Kidney glomerular epithelial cell (primary cell): Measurements from ENCODE around the gene TIAM1.

Source experiments
- DNase-seq: peaks from one replicate; lab custom pipeline; 2025; lab: John Stamatoyannopoulos, UW

Gene TIAM1

DNA sequence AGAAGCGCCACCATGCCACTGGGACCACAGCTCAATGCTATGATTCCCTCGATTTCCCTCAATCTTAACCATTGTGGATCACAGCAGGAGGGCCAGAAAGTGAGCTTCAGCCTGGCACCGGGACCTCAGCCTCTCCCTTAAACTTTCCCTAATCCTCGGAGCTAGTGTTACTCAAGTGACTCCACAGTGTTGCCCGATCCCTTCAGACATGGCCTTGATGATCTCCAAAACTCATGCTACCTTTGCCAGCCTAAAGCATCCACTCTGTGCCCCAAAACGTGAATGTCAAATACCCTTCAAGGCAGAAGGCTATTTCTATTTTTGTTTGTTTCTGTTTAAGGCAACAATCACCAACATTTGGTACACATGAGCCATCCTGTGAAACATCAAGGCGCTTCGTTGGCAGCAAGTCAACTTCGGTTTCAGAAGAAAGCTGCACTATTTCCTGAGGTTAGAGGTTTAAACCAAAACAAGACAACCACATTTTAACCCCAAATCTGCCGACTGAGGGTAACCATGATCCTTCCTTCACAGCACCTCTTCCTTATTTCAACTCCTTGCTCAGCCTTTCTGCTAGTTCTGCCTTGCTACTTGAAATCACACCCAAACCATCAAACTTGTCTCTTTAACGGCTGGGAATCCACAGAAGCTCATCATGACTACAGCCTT, 211.4 kb downstream of the TIAM1 start:
- DNase-seq = no peak

DNA sequence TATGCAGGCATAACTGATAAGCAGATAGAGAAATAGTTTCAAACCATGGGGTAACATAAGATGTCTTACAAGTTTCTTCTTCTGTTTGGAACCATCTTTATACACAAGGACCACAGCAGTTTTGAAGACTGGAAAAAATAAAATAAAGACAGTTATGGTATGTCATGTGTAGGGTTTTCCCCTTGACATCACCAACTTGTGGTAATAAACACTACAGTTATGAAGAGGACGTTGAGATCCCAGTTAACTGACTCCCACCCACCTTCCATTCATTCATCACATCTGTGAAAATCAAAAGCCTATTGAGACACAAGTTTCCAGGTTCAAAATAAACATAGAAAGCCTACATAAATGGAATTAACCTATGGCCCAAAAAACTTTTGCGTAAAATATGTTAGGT, 213.2 kb downstream of the TIAM1 start:
- no peak for DNase-seq

- no peak for DNase-seq
These were observed 215.8 kb downstream of the TIAM1 start for GRCh38 chr21:31128234-31128633.

- no peak for DNase-seq
These were observed 220.1 kb downstream of the TIAM1 start for GRCh38 chr21:31124010-31124409.

GRCh38 chr21:31119199-31119598, 224.9 kb downstream of the TIAM1 start:
- DNase-seq = no peak

DNA sequence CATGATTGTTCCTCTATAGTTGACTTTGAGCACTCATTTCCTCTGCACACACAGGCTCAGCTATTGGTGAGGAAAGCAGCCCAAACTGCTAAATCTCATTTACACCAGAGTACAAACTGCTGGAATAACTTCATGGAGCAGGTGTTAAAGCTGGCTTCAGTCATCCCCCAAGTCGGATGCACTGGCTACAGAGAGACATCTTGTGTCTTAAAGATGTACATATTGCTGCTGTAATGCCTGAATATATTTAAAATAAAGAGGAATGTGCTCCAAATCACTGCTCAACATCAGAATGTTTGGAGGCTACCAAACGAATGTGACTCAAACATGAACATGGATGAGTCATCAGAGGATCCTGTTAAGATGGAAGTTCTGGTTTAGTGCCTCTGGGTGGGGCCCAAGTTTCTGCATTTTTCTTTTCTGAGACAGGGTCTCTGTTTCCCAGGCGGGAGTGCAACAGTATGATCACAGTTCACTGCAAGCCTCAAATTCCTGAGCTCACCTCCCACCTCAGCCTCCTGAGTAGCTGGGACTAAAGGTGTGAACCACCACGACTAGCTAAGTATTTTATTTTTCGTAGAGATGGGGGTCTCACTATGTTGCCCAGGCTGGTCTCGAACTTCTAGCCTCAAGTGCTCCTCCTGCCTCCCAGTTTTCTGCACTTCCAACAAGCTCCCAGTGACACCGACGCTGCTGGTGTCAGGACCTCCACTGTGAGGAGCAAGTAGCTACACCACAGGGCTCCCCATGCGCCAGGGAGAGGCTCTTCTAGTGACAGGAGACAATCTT, 226.7 kb downstream of the TIAM1 start:
- peak; percentile 63 for DNase-seq

DNA sequence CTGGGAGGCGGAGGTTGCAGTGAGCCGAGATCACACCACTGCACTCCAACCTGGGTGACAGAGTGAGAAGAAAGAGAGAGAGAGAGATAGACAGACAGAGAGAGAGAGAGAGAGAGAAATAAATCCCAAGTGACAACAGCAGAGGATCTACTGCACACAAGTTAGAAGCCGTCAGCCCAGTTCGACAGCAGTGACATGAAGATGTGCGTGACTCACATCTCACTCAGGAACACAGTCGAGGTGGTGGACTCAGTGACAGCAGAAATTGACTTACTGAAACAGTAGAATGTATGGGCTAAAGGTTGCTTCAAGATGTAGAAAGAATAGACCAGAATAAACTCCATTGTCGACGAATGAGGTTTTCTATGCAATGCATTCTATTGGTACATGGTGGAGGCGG, 228.8 kb downstream of the TIAM1 start:
- DNase-seq = no peak

- no peak for DNase-seq
These were observed 233.0 kb downstream of the TIAM1 start for GRCh38 chr21:31111093-31111492.

GRCh38 chr21:31110430-31110829, 233.6 kb downstream of the TIAM1 start:
- DNase-seq = no peak

DNA sequence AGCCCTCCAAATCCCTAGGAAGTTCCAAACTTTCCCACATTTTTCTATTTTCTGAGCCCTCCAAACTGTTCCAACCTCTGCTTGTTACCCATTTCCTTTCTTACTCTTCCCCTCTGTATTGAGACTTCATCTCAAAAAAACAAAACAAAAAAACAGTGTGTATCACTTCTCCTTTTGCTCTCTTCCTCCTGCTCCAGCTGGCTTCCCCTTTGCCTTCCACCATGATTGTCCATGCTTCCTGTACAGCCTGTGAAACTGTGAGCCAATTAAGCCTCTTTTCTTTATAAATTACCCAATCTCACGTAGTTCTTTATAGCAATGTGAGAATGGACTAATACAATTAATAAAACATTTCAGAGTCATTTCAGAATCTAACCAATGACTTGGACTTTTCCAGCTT, 236.2 kb downstream of the TIAM1 start:
- no peak for DNase-seq

GRCh38 chr21:31107176-31107785, 236.8 kb downstream of the TIAM1 start:
- no peak for DNase-seq

DNA sequence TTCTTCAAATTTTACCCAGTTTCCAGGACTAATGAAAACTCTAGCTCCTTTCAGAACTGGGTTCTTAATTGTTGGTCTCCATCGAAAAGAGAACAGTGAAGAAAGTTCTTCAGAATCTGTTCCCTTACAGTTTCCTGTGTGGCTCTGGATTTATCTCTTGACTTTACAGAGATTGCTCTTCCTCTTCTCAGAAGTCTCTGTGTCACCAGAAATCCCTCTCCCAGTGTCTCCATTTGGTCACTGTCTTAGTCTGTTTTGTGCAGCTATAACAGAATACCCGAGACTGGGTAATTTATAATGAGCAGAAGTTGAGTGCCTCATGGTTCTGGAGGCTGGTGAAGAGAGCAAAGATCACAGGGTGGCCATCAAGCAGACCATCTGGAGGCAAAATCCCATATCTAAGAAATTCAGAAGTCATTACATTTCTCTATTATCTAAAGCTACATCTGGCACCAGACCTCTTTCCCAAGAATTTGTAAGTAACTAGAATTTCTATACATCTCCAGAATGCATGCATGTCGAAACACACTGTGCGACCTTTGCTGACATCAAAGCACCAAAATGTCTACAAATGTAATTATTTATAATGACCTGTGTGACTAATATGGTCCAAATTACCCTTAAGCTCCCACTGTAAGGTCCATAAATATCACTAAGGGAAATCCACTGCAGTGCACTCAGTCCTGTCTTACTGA, 240.3 kb downstream of the TIAM1 start:
- no peak for DNase-seq

DNA sequence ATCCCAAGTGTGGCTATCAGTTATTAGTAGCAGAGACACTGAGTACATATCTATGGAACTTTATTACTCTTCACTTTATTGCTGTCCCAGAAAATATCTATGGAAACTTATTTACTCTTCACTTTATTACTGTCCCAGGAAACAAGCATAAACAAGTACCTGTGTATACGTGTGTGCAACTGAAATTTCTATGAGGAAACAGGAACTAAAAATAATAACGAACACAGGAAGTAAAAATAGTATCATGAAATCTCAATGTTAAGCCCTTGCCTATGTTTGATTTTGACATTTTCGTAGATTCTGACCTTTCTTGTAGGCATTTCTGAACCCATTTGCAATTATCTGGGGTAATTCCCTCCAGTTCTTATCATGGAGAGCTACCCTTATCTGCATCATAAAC, 240.9 kb downstream of the TIAM1 start:
- no peak for DNase-seq

GRCh38 chr21:31099122-31099521, 244.9 kb downstream of the TIAM1 start:
- no peak for DNase-seq

DNA sequence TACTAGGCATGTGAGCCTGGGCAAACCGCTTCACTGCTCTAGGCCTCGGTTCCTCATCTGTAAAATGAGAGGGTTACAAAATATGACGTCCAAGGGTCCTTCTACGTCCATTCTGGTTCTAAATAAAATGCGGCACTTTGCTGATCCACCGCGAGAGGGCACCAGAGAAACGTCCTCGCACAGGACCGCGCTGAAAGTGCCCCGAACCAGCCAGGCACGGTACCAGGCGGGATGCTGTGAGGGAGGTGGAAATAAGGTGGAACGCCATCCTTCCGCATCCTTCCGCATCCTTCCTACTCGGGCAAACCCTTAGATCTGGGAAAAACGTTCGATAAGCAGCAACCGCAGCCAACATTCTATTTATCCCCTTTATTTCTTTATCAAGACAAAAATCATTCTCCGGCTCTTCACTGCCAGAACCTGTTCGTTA, 245.5 kb downstream of the TIAM1 start:
- DNase-seq = peak; percentile 12

GRCh38 chr21:31092832-31093625, 251.0 kb downstream of the TIAM1 start:
- no peak for DNase-seq

DNA sequence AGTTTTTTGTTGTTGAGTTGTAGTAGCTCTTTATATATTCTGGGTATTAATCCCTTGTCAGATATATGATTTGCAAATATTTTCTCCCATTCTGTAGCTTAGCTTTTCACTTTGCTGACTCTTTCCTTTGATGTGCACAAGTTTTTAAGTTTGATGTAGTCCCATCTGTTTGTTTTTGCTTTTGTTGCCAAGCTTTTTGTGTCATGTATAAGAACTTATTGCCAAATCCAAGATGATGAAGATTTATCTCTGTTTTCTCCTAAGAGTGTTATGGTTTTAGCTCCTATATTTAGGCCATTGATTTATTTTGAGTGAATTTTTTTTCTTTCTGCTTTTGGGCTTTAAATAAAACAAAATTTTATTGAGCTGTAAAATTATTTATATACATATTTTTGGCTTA, 253.7 kb downstream of the TIAM1 start:
- DNase-seq = no peak

DNA sequence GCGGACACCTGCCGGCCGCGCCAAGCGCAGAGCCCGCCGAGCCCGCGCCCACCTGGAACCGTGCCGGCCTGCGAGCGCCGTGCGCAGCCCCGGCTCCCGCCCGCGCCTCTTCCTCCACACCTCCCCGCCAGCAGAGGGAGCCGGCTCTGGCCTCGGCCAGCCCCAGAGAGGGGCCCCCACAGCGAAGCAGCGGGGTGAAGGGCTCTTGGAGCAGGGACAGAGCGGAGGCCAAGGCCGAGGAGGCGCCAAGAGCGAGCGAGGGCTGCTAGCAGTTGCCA, 255.6 kb downstream of the TIAM1 start:
- no peak for DNase-seq

DNA sequence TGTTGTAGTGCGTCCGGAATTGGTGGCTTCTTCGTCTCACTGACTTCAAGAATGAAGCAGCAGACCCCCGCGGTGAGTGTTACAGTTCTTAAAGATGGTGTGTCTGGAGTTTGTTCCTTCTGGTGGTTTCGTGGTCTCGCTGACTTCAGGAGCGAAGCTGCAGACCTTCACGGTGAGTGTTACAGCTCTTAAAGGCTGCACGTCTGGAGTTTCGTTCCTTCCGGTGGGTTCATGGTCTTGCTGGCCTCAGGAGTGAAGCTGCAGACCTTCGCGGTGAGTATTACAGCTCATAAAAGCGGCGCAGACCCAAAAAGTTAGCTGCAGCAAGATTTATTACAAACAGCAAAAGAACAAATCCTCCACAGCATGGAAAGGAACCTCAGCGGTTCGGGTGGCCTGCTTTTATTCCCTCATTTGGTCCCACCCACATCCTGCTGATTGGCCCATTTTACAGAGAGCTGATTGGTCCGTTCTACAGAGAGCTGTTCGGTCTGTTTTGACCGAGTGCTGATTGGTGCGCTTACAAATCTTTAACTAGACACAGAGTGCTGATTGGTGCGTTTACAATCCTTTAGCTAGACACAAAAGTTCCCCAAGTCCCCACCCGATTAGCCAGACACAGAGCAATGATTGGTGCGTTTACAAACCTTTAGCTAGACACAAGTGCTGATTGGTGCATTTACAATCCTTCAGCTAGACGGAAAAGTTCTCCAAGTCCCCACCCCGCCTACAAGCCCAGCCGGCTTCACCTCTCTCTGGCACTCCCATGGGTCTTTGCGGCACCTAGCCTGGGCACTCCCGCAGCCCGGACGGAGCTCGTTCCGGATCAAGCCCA, 256.2 kb downstream of the TIAM1 start:
- no peak for DNase-seq

GRCh38 chr21:31084689-31085088, 259.4 kb downstream of the TIAM1 start:
- DNase-seq = no peak

DNA sequence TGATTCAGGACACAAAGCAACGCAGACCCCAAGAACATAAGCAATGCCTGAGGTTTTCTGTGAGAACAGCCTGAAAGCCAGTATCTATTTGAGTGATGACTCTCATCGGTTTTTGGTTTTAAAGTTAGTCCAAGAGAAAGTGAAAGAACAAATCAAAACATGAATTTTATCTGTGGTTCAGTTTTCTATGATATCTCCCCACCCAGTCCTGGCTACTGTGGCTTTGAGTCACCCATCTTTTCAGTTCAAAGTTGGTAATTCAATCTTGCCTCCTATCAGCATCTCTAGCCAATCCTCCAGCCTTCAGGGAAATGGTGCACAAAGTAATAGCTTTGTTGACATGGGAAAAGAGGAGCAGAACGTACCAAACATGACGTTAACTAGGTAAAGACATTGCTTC, 265.3 kb downstream of the TIAM1 start:
- DNase-seq = no peak
